Chondrocyte (in vitro differentiated cells): ENCODE data around the gene DNAH9. TPM values are rescaled to one million over a fixed set of nuclear protein-coding genes. Genes with fewer than 3 reads are reported as not detected.

Experiments used
- DNase-seq: peaks from one replicate; pipeline ENCODE4 v3.0.0; 2021; ENCODE audit warnings: mixed read lengths, low spot score
- H3K27ac Mint-ChIP-seq: one replicate; pipeline ENCODE4 v1.8.0; 2021; ENCODE audit warnings: mild to moderate bottlenecking, moderate library complexity, mixed read lengths; ENCODE audit not compliant: unreplicated experiment
- H3K27me3 Mint-ChIP-seq: 2 replicates; pipeline ENCODE4 v1.8.0; 2021; ENCODE audit warnings: low read depth, mixed read lengths
- H3K36me3 Mint-ChIP-seq: 2 replicates; pipeline ENCODE4 v1.8.0; 2021; ENCODE audit warnings: low read depth, mixed read lengths
- H3K4me1 Mint-ChIP-seq: 2 replicates; pipeline ENCODE4 v1.8.0; 2021; ENCODE audit warnings: low read depth, mild to moderate bottlenecking, mixed read lengths
- H3K4me3 Mint-ChIP-seq: one replicate; pipeline ENCODE4 v1.8.0; 2021; ENCODE audit warnings: mild to moderate bottlenecking, moderate library complexity, mixed read lengths; ENCODE audit not compliant: unreplicated experiment
- H3K9me3 Mint-ChIP-seq: 2 replicates; pipeline ENCODE4 v1.8.0; 2021; ENCODE audit warnings: low read depth, mixed read lengths
- CTCF ChIP-seq: fragments of 200-600 bp; sonication (generic); IDR thresholded peaks from 2 replicates; pipeline ENCODE4 v1.5.0; 2021; ENCODE audit warnings: antibody characterized with exemption, mild to moderate bottlenecking, moderate library complexity
- total RNA-seq: library from RNA; stranded (reverse); gene quantifications from 3 replicates; pipeline ENCODE4 v1.2.1, GENCODE V29; 2021

DNAH9 gene
- total RNA-seq, 1 donor from 2014 or later: 0.37 TPM

- no peak for DNase-seq
- Mint-ChIP-seq H3K9me3 (peaks cover 6% of the 10 kb centered on the region), H3K4me3 (no peak overlapping the region), H3K27ac (no peak overlapping the region), H3K4me1 (no peaks in the 10 kb centered on the region), H3K36me3 (no peaks in the 10 kb centered on the region), H3K27me3 (no peaks in the 10 kb centered on the region)
- no peak for TF ChIP-seq CTCF
Measured at GRCh38 chr17:11832401-11833137, 234.3 kb downstream of the DNAH9 start.

- no peak overlapping the region for H3K27ac Mint-ChIP-seq
- H3K4me1 Mint-ChIP-seq: peaks cover 9% of the 10 kb centered on the region
- H3K9me3 Mint-ChIP-seq: no peaks in the 10 kb centered on the region
- no peaks in the 10 kb centered on the region for H3K36me3 Mint-ChIP-seq
- no peaks in the 10 kb centered on the region for H3K27me3 Mint-ChIP-seq
- no peak overlapping the region for H3K4me3 Mint-ChIP-seq
- no peak for TF ChIP-seq CTCF
- no peak for DNase-seq
Measured at GRCh38 chr17:11836508-11836907, 238.2 kb downstream of the DNAH9 start.

GRCh38 chr17:11840052-11840451 is 241.8 kb downstream of the DNAH9 start:
- no peak for DNase-seq
- no peaks in the 10 kb centered on the region for H3K9me3 Mint-ChIP-seq
- no peaks in the 10 kb centered on the region for H3K36me3 Mint-ChIP-seq
- no peak for TF ChIP-seq CTCF
- H3K4me1 Mint-ChIP-seq: peaks cover 9% of the 10 kb centered on the region
- no peak overlapping the region for H3K4me3 Mint-ChIP-seq
- H3K27ac Mint-ChIP-seq: no peak overlapping the region
- H3K27me3 Mint-ChIP-seq: no peaks in the 10 kb centered on the region

- H3K27ac Mint-ChIP-seq: no peak overlapping the region
- DNase-seq: no peak
- no peaks in the 10 kb centered on the region for H3K27me3 Mint-ChIP-seq
- H3K4me3 Mint-ChIP-seq: no peak overlapping the region
- peaks cover 9% of the 10 kb centered on the region for H3K4me1 Mint-ChIP-seq
- H3K36me3 Mint-ChIP-seq: no peaks in the 10 kb centered on the region
- no peaks in the 10 kb centered on the region for H3K9me3 Mint-ChIP-seq
- TF ChIP-seq CTCF: no peak
Measured at GRCh38 chr17:11840831-11841230, 242.6 kb downstream of the DNAH9 start.

- Mint-ChIP-seq H3K4me3 (no peak overlapping the region), H3K36me3 (no peaks in the 10 kb centered on the region), H3K27ac (no peak overlapping the region), H3K9me3 (no peaks in the 10 kb centered on the region), H3K4me1 (peaks cover 5% of the 10 kb centered on the region), H3K27me3 (peaks cover 2% of the 10 kb centered on the region)
- no peak for DNase-seq
- no peak for TF ChIP-seq CTCF
Measured at GRCh38 chr17:11848330-11848729, 250.1 kb downstream of the DNAH9 start.
